Peyer's patch (tissue), 4 donors: ENCODE measurements around the gene POU6F2. TPM values are rescaled to one million over a fixed set of nuclear protein-coding genes. Genes with fewer than 3 reads are reported as not detected.

Experiments
- DNase-seq, 3 donors: peaks; one replicate each; pipeline ENCODE4 v3.0.0-alpha.2; 2017 to 2019
- H3K27ac ChIP-seq, 4 donors: fragments of 200-600 bp; sonication (generic); one replicate each; pipeline ENCODE4 v1.5.1; 2016 to 2019
- H3K27me3 ChIP-seq, 2 donors: fragments of 200-600 bp; sonication (generic); one replicate each; pipeline ENCODE4 v1.5.1; 2019
- H3K36me3 ChIP-seq, 3 donors: fragments of 200-600 bp; sonication (generic); one replicate each; pipeline ENCODE4 v1.5.1; 2016 to 2019
- H3K4me1 ChIP-seq, 4 donors: fragments of 200-600 bp; sonication (generic); one replicate each; pipeline ENCODE4 v1.5.1; 2016 to 2019
- H3K4me3 ChIP-seq, 4 donors: fragments of 200-600 bp; sonication (generic); 1 replicate in 3 of 4; 2 replicates in 1 of 4; pipeline ENCODE4 v1.5.1; 2016 to 2019; ENCODE audit warnings: mild to moderate bottlenecking in 1 of 4
- H3K9me3 ChIP-seq, 4 donors: fragments of 200-600 bp; sonication (generic); one replicate each; pipeline ENCODE4 v1.5.1; 2016 to 2019; ENCODE audit warnings: mild to moderate bottlenecking in 1 of 4
- CTCF ChIP-seq, 6 experiments: fragments of 450-650 bp in 4 of 6; fragments of 200-600 bp in 2 of 6; sonication (generic) in 1 of 6; IDR thresholded peaks; one replicate each; pipeline ENCODE4 v1.5.1; 2017 to 2019; ENCODE audit warnings: antibody characterized with exemption in 6 of 6, mild to moderate bottlenecking in 3 of 6, moderate library complexity in 1 of 6
- POLR2A ChIP-seq, 2 donors: fragments of 450-650 bp; IDR thresholded peaks; one replicate each; pipeline ENCODE4 v1.5.1; 2017; ENCODE audit warnings: antibody characterized with exemption in 2 of 2, mild to moderate bottlenecking in 2 of 2, moderate library complexity in 2 of 2
- total RNA-seq, 4 donors: library from RNA; depleted of rRNA; stranded (reverse); fragments of >200 nt; gene quantifications; one replicate each; pipeline ENCODE4 v1.1.0, GENCODE V29; 2016

POU6F2 gene
- total RNA-seq, 4 donors from 2014 or later: 0.80 to 1.3 (median 1.2) TPM; not detected in 1

- TF ChIP-seq CTCF (IDR thresholded peaks at IDR 0.05) (no peak), POLR2A (IDR thresholded peaks at IDR 0.05) (no peak)
- Histone ChIP-seq H3K4me3 (no peak overlapping the region), H3K36me3 (no peaks in the 10 kb centered on the region), H3K27ac (no peak overlapping the region), H3K9me3 (no peaks in the 10 kb centered on the region), H3K27me3 (no peaks in the 10 kb centered on the region), H3K4me1 (peaks cover 0 to 15% (median 0%) of the 10 kb centered on the region in 4 donors)
- no peak for DNase-seq
These were observed 437.5 kb downstream of the POU6F2 start for GRCh38 chr7:39415091-39415787.

- H3K27me3 ChIP-seq: no peaks in the 10 kb centered on the region
- peaks cover 0 to 15% (median 0%) of the 10 kb centered on the region in 4 donors for H3K4me1 ChIP-seq
These were observed 439.2 kb downstream of the POU6F2 start for GRCh38 chr7:39416866-39417265.

GRCh38 chr7:39417642-39418041 lies 439.9 kb downstream of the POU6F2 start:
- H3K36me3 ChIP-seq: no peaks in the 10 kb centered on the region
- no peak overlapping the region for H3K27ac ChIP-seq
- no peaks in the 10 kb centered on the region for H3K9me3 ChIP-seq
- DNase-seq: no peak
- H3K27me3 ChIP-seq: no peaks in the 10 kb centered on the region
- TF ChIP-seq CTCF (IDR thresholded peaks at IDR 0.05) (no peak), POLR2A (IDR thresholded peaks at IDR 0.05) (no peak)
- H3K4me3 ChIP-seq: no peak overlapping the region
- H3K4me1 ChIP-seq: peaks cover 0 to 15% (median 0%) of the 10 kb centered on the region in 4 donors

More at GRCh38 chr7:39416866-39417265, 439.2 kb downstream of the POU6F2 start:
- no peaks in the 10 kb centered on the region for H3K9me3 ChIP-seq
- no peak overlapping the region for H3K4me3 ChIP-seq
- TF ChIP-seq CTCF (IDR thresholded peaks at IDR 0.05): no peak
- TF ChIP-seq POLR2A (IDR thresholded peaks at IDR 0.05): no peak
- no peak for DNase-seq
- no peak overlapping the region for H3K27ac ChIP-seq
- no peaks in the 10 kb centered on the region for H3K36me3 ChIP-seq

GRCh38 chr7:39421251-39421650 lies 443.5 kb downstream of the POU6F2 start:
- Histone ChIP-seq H3K9me3 (no peaks in the 10 kb centered on the region), H3K4me1 (no peaks in the 10 kb centered on the region), H3K27me3 (no peaks in the 10 kb centered on the region), H3K4me3 (no peak overlapping the region), H3K36me3 (no peaks in the 10 kb centered on the region), H3K27ac (no peak overlapping the region)
- no peak for DNase-seq
- TF ChIP-seq CTCF (IDR thresholded peaks at IDR 0.05): no peak
- no peak for TF ChIP-seq POLR2A (IDR thresholded peaks at IDR 0.05)

- no peaks in the 10 kb centered on the region for H3K9me3 ChIP-seq
These were observed 444.0 kb downstream of the POU6F2 start for GRCh38 chr7:39421661-39422060.

More at GRCh38 chr7:39421661-39422060, 444.0 kb downstream of the POU6F2 start:
- Histone ChIP-seq H3K4me1 (no peaks in the 10 kb centered on the region), H3K27ac (no peak overlapping the region), H3K4me3 (no peak overlapping the region), H3K36me3 (no peaks in the 10 kb centered on the region), H3K27me3 (no peaks in the 10 kb centered on the region)
- no peak for DNase-seq
- TF ChIP-seq CTCF (IDR thresholded peaks at IDR 0.05): no peak
- TF ChIP-seq POLR2A (IDR thresholded peaks at IDR 0.05): no peak
